ENCODE data around the gene PXYLP1.

DNA sequence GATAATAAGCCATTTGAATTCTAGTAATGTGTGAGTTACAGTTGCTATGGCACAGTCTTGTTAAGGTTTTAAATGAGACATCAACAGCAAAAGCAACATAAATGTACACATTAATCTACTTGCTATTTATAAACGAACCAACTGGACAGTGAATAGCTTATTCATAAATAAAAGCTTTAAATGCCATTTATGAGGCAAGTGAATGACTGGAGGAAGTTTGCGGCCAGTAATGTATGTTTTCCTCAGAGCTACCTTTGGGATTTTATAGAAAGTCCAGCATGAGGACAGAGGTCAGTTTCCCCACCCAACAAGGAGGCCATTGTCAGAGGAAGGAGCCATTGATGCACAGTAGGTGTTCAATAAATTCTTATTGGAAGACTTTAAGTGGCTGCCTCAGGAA is 48.0 kb upstream of the PXYLP1 start:
- TF ChIP-seq, protein P1, sequence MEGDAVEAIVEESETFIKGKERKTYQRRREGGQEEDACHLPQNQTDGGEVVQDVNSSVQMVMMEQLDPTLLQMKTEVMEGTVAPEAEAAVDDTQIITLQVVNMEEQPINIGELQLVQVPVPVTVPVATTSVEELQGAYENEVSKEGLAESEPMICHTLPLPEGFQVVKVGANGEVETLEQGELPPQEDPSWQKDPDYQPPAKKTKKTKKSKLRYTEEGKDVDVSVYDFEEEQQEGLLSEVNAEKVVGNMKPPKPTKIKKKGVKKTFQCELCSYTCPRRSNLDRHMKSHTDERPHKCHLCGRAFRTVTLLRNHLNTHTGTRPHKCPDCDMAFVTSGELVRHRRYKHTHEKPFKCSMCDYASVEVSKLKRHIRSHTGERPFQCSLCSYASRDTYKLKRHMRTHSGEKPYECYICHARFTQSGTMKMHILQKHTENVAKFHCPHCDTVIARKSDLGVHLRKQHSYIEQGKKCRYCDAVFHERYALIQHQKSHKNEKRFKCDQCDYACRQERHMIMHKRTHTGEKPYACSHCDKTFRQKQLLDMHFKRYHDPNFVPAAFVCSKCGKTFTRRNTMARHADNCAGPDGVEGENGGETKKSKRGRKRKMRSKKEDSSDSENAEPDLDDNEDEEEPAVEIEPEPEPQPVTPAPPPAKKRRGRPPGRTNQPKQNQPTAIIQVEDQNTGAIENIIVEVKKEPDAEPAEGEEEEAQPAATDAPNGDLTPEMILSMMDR (IDR thresholded peaks at IDR 0.05) = no peak
- TF ChIP-seq POLR2A (IDR thresholded peaks at IDR 0.05) = no peak

Measured in Peyer's patch (tissue), 4 donors.